Prostate gland (tissue), 2 donors: Measurements from ENCODE around the gene MRPL9. TPM values are rescaled to one million over a fixed set of nuclear protein-coding genes. Genes with fewer than 3 reads are reported as not detected.
A peak's percentile ranks its signal among the peaks of the same experiment; 100 is the strongest.

Experiments
- DNase-seq: peaks from one replicate; pipeline ENCODE4 v3.0.0-alpha.2; 2019; ENCODE audit warnings: low spot score
- H3K27ac ChIP-seq, 2 donors: fragments of 200-600 bp; sonication (generic); 2 replicates each; pipeline ENCODE4 v1.5.1; 2017 to 2019
- H3K27me3 ChIP-seq: fragments of 200-600 bp; sonication (generic); replicated peaks from 2 replicates; pipeline ENCODE4 v1.5.1; 2019; ENCODE audit not compliant: insufficient read depth
- H3K36me3 ChIP-seq, 2 donors: fragments of 200-600 bp; sonication (generic); 1 replicate in 1 of 2; 2 replicates in 1 of 2; pipeline versions ENCODE4 v1.5.1 to v1.8.1; 2017 to 2019
- H3K4me1 ChIP-seq: fragments of 200-600 bp; sonication (generic); replicated peaks from 2 replicates; pipeline ENCODE4 v1.5.1; 2019
- H3K4me3 ChIP-seq, 2 donors: fragments of 200-600 bp; sonication (generic); 2 replicates each; pipeline ENCODE4 v1.5.1; 2017 to 2019
- H3K9me3 ChIP-seq: fragments of 200-600 bp; sonication (generic); 2 replicates; pipeline ENCODE4 v1.5.1; 2017
- POLR2A ChIP-seq: fragments of 450-650 bp; IDR thresholded peaks from one replicate; pipeline ENCODE4 v1.6.1; 2016; ENCODE audit warnings: antibody characterized with exemption, mild to moderate bottlenecking
- POLR2AphosphoS5 ChIP-seq: sonication (generic); formaldehyde crosslinking; IDR thresholded peaks from one replicate; pipeline ENCODE4 v1.6.1; 2017; ENCODE audit warnings: antibody characterized with exemption
- WGBS: methylation state at CpG from one replicate; pipeline ENCODE4 v1.1.5; 2018; 5-methylcytosine and 5-hydroxymethylcytosine counted together
- intact Hi-C: fragments of 100-400 bp; cut with DNase I; formaldehyde crosslinking; loops from one replicate; pipeline ENCODE4 v1.14.2; 2022
- total RNA-seq, 2 donors: library from RNA; depleted of rRNA; stranded (reverse); fragments of >200 nt; gene quantifications; one replicate each; pipeline ENCODE4 v1.1.0, GENCODE V29; 2016
- TF ChIP-seq, protein P1 (sequence below), 4 experiments: fragments of 200-600 bp in 2 of 4; fragments of 450-650 bp in 2 of 4; sonication (generic) in 2 of 4; IDR thresholded peaks; 1 replicate in 3 of 4; 2 replicates in 1 of 4; pipeline ENCODE4 v1.5.1; 2016 to 2019; ENCODE audit warnings: antibody characterized with exemption in 4 of 4, mild to moderate bottlenecking in 2 of 4, moderate library complexity in 2 of 4

The MRPL9 gene
- total RNA-seq, 2 donors from 2014 or later, result 47.9 to 80.1 TPM

DNA sequence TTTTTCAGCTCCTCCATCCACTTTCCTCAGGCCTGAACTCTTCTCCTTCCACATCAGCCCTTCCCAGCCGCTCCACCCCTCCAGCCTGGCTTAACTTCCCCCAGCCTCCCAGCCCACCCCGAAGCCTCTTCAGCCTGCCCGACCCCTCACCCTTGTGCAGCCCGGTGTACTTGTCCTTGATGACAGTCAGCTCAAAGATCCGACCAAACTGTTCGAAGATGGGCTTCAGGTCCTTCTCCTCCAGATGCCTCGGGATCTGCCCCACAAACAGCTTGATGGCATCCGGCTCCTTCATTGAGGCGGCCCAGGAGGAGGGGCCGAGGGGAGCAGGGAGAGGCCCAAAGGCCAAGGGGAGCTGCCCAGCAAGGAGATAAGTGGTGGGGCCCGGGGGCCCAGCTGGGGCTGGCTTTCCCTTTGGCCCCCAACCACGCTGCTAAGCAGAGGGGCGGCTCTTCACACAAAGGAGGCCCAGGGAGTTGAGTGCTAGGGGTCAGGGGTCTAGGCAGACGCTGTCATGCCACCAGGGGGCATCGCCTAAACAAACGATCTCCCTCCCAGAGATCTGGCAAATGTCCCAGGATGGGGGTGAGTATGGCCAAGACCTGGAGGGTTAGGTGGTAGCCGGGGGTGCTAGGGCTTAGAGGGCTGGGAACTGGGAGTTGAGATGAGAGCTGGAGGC is 47.4 kb downstream of the MRPL9 start:
- intact Hi-C loops, result no loop called here
- Histone ChIP-seq H3K27me3 (no peaks in the 10 kb centered on the region), H3K36me3 (no peaks in the 10 kb centered on the region), H3K9me3 (no peaks in the 10 kb centered on the region), H3K27ac (no peak overlapping the region), H3K4me1 (no peaks in the 10 kb centered on the region), H3K4me3 (no peak overlapping the region)
- 57% methylated on average over 17 of the region's 17 CpGs for WGBS
- no peak for DNase-seq
- TF ChIP-seq POLR2A, result no peak
- TF ChIP-seq, protein P1, sequence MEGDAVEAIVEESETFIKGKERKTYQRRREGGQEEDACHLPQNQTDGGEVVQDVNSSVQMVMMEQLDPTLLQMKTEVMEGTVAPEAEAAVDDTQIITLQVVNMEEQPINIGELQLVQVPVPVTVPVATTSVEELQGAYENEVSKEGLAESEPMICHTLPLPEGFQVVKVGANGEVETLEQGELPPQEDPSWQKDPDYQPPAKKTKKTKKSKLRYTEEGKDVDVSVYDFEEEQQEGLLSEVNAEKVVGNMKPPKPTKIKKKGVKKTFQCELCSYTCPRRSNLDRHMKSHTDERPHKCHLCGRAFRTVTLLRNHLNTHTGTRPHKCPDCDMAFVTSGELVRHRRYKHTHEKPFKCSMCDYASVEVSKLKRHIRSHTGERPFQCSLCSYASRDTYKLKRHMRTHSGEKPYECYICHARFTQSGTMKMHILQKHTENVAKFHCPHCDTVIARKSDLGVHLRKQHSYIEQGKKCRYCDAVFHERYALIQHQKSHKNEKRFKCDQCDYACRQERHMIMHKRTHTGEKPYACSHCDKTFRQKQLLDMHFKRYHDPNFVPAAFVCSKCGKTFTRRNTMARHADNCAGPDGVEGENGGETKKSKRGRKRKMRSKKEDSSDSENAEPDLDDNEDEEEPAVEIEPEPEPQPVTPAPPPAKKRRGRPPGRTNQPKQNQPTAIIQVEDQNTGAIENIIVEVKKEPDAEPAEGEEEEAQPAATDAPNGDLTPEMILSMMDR (IDR thresholded peaks at IDR 0.05), result no peak

DNA sequence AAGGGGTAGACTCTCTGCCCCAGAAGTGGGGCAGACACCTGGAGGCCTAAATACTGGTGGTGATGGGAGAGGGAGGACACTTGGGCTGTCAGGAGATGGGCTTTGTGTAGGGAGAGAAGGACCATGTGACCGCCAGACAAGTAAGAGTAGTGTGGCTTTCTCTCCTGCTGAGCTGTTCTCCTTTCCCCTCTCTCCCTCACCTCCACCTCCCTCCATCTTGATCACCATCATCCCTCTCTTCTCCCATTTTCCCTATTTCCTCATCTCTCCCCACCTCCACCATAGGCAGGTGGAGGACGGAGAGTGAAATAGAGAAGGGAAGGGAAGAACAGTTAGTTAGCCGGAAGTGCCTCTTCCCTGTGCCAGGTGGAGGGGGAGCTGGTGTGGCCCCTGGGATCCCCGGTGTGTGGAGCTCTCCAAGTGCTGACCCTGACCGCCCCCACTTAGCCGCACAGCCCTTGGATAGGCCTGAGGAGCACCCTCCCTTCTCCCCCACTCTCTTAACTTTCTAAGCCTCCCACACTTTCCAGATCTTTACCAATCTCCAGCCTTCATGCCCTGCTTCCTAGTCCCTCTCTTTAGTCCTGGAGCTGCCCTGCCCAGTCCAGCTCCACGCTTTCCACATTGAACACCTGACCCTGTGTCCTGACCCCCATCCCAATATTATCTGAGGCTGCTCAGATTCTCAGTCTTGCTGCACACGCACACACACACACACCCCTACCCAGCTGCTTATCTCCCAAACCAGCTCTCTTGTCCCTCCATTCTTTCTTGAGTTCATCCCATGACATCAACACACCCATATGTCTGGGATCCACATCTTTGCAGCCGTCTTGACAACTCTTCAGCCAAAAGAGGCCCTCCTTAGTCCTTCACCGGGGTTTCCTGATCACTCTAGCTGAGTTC is 48.2 kb downstream of the MRPL9 start:
- no peaks in the 10 kb centered on the region for H3K9me3 ChIP-seq
- no peaks in the 10 kb centered on the region for H3K36me3 ChIP-seq
- no peaks in the 10 kb centered on the region for H3K27me3 ChIP-seq
- 72% methylated on average over 10 of the region's 10 CpGs for WGBS
- no peak for DNase-seq
- TF ChIP-seq POLR2A (no peak), POLR2AphosphoS5 (no peak)
- TF ChIP-seq, protein P1 (IDR thresholded peaks at IDR 0.05), result no peak
- H3K4me1 ChIP-seq, result no peaks in the 10 kb centered on the region
- no peak overlapping the region for H3K4me3 ChIP-seq
- no peak overlapping the region for H3K27ac ChIP-seq
- intact Hi-C loops, result no loop called here

DNA sequence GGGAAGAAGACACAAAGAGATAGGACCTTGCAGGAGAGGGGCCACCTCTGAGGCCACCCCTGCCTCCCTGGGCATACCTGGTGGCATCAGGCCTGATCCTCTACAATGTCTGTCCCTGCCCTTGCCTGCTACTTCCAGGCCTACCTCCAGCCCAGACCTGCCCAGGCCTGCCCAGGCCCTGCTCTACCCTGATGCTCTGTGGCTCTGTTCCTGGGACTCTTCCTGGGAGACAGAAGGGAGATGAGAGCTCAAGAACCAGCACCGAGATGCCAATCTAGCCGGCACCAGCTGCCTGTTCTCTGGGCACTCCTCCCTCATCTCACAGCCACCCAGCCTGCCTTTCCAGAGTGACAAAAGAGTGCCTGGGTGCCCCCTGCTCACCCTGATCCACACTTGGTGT is 49.4 kb downstream of the MRPL9 start:
- intact Hi-C loops, result no loop called here
- DNase-seq, result peak; percentile 23
- no peak for TF ChIP-seq POLR2AphosphoS5
- TF ChIP-seq, protein P1 (IDR thresholded peaks at IDR 0.05), result no peak
- WGBS, result 61% methylated on average over 2 of the region's 2 CpGs
- Histone ChIP-seq H3K36me3 (no peaks in the 10 kb centered on the region), H3K27me3 (no peaks in the 10 kb centered on the region), H3K27ac (no peak overlapping the region), H3K9me3 (no peaks in the 10 kb centered on the region), H3K4me1 (no peaks in the 10 kb centered on the region), H3K4me3 (no peak overlapping the region)

DNA sequence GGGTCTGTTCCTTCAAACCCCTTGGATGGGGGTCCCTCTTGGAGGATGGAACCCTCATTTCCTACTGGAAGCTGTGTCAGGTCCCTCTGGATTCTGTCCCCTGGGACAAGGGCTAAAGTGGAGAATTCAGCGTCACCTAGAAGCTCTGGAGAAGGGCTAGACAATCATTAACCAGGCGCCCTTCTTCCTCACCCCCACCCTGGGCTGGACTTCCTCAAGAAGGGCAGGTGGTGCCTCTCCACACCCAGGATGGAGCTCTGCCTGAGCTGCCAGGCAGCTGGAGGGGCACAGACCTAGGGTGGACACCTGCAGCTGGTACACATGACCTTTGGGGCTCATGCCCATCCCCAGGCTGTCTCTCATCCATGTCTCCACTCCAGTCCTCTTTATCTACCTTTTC is 50.3 kb downstream of the MRPL9 start:
- Histone ChIP-seq H3K27me3 (no peaks in the 10 kb centered on the region), H3K36me3 (no peaks in the 10 kb centered on the region), H3K4me3 (no peak overlapping the region), H3K27ac (no peak overlapping the region), H3K4me1 (no peaks in the 10 kb centered on the region), H3K9me3 (no peaks in the 10 kb centered on the region)
- 85% methylated on average over 2 of the region's 2 CpGs for WGBS
- DNase-seq, result no peak
- TF ChIP-seq POLR2AphosphoS5, result no peak
- TF ChIP-seq, protein P1 (IDR thresholded peaks at IDR 0.05), result no peak
- no peak for TF ChIP-seq POLR2A
- intact Hi-C loops, result no loop called here
